Measurements from ENCODE around the gene FOXP1. TPM values are rescaled to one million over a fixed set of nuclear protein-coding genes. Genes with fewer than 3 reads are reported as not detected.

The FOXP1 gene
- polyA plus RNA-seq, 3 donors = 32.9 to 35.0 (median 33.3) TPM

- no peak for DNase-seq (ENCODE audit: low read depth in 3 of 3, low spot score in 2 of 3)
Observed at GRCh38 chr3:71252466-71252865, 331.1 kb downstream of the FOXP1 start.

GRCh38 chr3:71251156-71251775 lies 332.3 kb downstream of the FOXP1 start:
- DNase-seq (ENCODE audit: low read depth in 3 of 3, low spot score in 2 of 3) = no peak

DNA sequence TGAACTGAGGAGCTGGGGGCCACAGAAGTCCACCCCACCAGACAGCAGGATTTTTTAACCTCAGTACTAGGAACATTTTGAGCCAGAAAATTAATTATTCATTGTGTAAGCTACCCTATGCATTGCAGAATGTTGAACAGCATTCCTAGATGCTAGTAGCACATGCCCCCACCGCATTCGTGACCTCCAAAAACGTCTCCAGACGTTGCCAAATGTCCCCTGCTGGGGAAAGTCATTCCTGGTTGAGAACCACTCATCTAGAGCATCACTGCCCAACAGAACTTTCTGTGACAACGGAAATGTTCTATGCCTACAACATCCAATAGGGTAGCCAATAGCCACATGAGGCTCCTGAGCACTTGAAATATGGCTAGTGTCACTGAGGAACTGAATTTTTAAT lies 333.5 kb downstream of the FOXP1 start:
- DNase-seq (ENCODE audit: low read depth in 3 of 3, low spot score in 2 of 3) = no peak

GRCh38 chr3:71247958-71248335 lies 335.6 kb downstream of the FOXP1 start:
- no peak for DNase-seq (ENCODE audit: low read depth in 3 of 3, low spot score in 2 of 3)

GRCh38 chr3:71247221-71247957 lies 336.1 kb downstream of the FOXP1 start:
- DNase-seq (ENCODE audit: low read depth in 3 of 3, low spot score in 2 of 3) = no peak

DNA sequence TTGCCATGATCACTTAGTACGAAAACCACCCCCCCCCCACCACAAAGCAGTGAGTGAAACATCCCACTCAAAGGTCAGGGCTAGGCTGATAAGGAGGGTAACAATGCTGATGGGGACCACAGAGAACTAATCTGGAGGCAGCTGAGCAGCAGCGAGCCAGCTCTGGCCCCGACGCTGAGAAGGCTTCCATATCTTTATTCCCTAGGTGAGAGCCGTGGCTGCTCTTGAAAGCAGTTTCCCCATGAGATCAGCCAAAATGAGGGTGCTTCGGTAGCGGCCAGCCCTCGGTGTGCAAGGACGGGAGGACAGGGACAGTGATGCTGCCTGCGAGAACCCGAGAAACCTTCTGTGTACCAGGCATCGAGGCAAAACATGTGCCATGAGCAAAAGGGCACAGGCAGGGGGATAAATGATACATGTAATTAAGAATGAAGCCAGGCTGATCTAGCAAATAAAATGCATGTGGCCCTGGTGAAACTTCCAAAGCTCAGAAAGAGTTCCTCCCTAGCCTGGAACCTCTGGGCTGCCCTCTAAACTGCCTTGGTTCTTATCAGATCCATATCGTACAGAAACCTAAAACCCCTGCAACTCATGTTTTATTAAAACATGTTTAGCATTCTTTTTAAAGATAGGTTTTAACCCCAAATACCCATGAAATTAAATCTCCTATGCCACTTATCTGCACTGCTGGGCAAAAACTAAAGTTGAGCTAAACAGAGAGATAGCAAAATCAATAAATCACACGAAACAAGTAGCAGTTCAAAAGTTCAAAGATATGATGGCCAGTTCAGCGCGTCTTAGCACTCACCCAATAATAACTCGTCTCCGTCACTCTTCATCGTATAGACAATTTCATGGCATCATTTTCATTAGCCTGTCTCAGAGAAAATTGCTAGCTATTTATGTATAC lies 337.3 kb downstream of the FOXP1 start:
- DNase-seq (ENCODE audit: low read depth in 3 of 3, low spot score in 2 of 3) = no peak

DNA sequence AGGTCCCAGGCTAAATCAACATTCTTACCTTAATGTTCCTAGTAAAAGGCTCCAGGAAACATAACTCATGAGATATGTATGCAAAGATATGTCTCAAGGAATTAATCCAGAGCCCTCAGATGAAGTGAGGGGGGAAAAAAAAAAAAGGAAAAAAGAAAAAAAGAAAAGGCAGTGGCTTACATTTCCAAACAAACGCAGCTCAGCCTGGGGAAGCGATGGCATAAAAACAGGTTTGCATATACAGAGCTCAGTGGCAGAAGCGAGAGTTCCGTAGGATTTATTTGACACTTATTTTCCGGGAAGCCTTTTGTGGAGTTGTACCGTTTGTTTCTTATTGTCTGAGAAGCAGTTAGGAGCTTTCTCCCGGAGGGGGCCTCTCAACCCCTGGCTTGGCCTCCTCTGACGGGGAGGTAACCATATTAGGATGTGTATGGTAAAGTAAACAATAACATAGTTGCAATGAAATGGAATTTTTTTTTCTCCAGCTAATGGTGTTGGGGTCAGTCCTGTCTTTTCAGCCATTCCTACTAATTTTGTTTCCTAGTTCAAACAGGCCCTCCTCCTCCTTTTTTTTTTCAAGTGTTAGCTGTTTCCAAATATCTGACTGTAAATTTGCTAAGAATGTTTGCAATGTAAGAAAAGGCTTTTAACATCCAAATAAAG lies 338.6 kb downstream of the FOXP1 start:
- DNase-seq (ENCODE audit: low read depth in 3 of 3, low spot score in 2 of 3) = no peak

- no peak for DNase-seq (ENCODE audit: low read depth in 3 of 3, low spot score in 2 of 3)
Observed at GRCh38 chr3:71244153-71244825, 339.2 kb downstream of the FOXP1 start.

DNA sequence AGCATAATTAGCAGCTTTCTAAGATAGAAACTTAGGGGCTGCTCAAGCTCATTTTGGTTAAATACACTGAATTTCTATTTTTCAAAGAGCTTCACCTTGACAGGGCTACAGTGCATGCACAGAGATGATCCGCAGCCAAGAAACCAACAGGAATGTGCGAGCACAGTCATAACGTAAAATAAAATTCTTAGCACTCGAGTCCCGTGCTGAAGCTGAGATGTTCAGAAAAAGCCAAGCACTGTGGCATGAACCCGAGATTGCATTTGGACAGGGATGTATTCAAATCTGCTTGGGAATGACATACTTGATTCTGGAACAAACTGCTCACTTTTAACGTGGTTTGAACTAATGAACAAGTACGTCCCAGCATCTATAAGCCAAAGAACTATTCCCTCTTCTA lies 340.3 kb downstream of the FOXP1 start:
- no peak for DNase-seq (ENCODE audit: low read depth in 3 of 3, low spot score in 2 of 3)

GRCh38 chr3:71241981-71242560 lies 341.5 kb downstream of the FOXP1 start:
- DNase-seq (ENCODE audit: low read depth in 3 of 3, low spot score in 2 of 3) = no peak

DNA sequence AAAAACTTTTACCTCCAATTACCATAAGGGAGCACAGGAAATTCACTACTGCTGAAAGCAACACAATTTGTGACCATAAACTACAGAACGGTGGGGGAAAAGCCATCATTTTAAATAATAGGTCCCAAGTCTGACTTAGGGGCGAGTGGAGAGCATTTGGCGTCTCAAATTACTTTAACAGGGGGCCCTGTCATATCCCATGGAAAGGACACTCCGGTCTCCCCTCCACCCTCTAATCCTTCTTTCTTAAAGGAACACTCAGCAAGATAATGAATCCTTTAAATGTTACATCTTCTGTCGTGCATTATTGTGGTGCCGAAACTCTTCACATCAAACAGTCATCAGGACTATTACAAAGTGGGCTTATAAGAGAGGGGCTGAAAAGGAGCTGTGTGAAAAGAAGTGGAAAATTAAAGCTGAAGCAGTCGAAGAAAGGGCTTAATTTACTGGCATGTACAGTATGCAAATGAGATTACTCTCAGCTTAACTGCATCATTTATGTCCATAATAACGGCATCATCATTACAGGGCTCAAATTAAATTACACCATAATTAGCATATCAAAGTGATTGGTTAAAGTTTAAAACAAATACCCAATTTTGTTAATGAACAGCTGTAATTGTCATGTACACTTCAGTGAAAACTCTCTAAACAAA lies 342.2 kb downstream of the FOXP1 start:
- DNase-seq (ENCODE audit: low read depth in 3 of 3, low spot score in 2 of 3) = no peak

- no peak for DNase-seq (ENCODE audit: low read depth in 3 of 3, low spot score in 2 of 3)
Observed at GRCh38 chr3:71240034-71240433, 343.5 kb downstream of the FOXP1 start.

- no peak for DNase-seq (ENCODE audit: low read depth in 3 of 3, low spot score in 2 of 3)
Observed at GRCh38 chr3:71238355-71238757, 345.2 kb downstream of the FOXP1 start.

DNA sequence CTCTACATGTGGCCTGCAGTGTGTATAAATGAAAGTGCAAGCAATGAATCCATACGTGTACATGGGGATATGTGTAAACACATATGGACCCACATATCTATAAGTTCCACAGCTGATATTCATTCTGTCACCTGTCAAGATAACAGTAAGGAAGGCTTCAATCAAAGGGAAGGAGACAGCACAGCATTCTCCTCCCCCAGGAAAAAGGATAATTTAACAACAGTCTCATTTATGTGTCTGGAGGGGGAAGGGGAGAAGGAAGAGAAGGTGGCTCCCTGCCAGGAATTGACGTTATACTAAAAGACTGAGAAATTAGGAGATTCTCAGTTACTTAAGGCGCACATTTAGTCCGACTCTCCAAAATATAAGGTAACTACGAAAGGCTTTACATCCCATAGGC lies 345.9 kb downstream of the FOXP1 start:
- no peak for DNase-seq (ENCODE audit: low read depth in 3 of 3, low spot score in 2 of 3)

- no peak for DNase-seq (ENCODE audit: low read depth in 3 of 3, low spot score in 2 of 3)
Observed at GRCh38 chr3:71235846-71236245, 347.7 kb downstream of the FOXP1 start.

GRCh38 chr3:71232895-71233294 lies 350.6 kb downstream of the FOXP1 start:
- no peak for DNase-seq (ENCODE audit: low read depth in 3 of 3, low spot score in 2 of 3)

GRCh38 chr3:71232175-71232679 lies 351.3 kb downstream of the FOXP1 start:
- DNase-seq (ENCODE audit: low read depth in 3 of 3, low spot score in 2 of 3) = no peak

DNA sequence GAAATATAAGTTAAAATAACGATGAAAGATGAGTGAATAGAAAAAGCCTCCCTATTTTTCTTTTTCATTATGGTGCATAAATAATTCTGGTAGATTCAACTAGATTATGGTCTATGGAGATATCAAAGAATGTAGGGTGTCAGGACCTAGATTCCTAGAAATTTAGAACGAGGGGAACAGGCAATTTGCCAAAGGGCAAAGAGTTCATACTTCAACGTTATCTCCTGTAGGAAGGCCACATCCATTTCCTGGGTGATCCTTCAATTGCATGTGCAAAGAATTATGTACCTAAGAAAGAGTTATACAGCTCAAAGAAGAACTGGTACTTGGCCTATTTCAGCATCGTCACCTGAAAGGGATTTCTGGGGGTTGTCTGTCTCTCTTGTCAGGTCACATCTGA lies 351.8 kb downstream of the FOXP1 start:
- no peak for DNase-seq (ENCODE audit: low read depth in 3 of 3, low spot score in 2 of 3)

- DNase-seq (ENCODE audit: low read depth in 3 of 3, low spot score in 2 of 3) = no peak
Observed at GRCh38 chr3:71229905-71230657, 353.4 kb downstream of the FOXP1 start.

Data from right renal cortex interstitium (tissue), 3 donors.